Keratinocyte (primary cell): ENCODE data around the gene SEC16A. TPM values are rescaled to one million over a fixed set of nuclear protein-coding genes. Genes with fewer than 3 reads are reported as not detected.

Experiments used
- DNase-seq: peaks from one replicate; pipeline ENCODE4 v3.0.0-alpha.2; 2011; ENCODE audit warnings: low read depth, missing footprints, low spot score
- FAIRE-seq: peaks from 2 replicates; lab custom pipeline; 2011; peaks lifted over from hg19 to GRCh38; lab: Jason Lieb, UNC
- H2AFZ ChIP-seq: 2 replicates; pipeline ENCODE4 v1.6.0; 2012; ENCODE audit warnings: low read length, control low read depth, inconsistent platforms; ENCODE audit not compliant: control insufficient read depth
- H3K27ac ChIP-seq: 2 replicates; pipeline ENCODE4 v1.5.1; 2011; ENCODE audit warnings: low read length; ENCODE audit not compliant: control insufficient read depth, insufficient read depth
- H3K27me3 ChIP-seq: 3 replicates; pipeline ENCODE4 v1.6.0; 2011; ENCODE audit warnings: low read length; ENCODE audit not compliant: control insufficient read depth, insufficient read depth; ENCODE audit errors: extremely low read depth
- H3K36me3 ChIP-seq, 2 experiments: 2 replicates in 1 of 2; 3 replicates in 1 of 2; pipeline ENCODE4 v1.5.1; 2011; ENCODE audit warnings: low read length in 2 of 2, mild to moderate bottlenecking in 1 of 2; ENCODE audit not compliant: control insufficient read depth in 2 of 2, insufficient read depth in 2 of 2; ENCODE audit errors: extremely low read depth in 1 of 2
- H3K4me1 ChIP-seq: 3 replicates; pipeline ENCODE4 v1.5.1; 2011; ENCODE audit warnings: low read length; ENCODE audit not compliant: control insufficient read depth, insufficient read depth; ENCODE audit errors: extremely low read depth
- H3K4me2 ChIP-seq: 3 replicates; pipeline ENCODE4 v1.6.0; 2011; ENCODE audit warnings: low read depth, low read length; ENCODE audit not compliant: control insufficient read depth, insufficient read depth; ENCODE audit errors: extremely low read depth
- H3K4me3 ChIP-seq, 3 experiments: fragments of 200-600 bp in 1 of 3; sonication (generic) in 1 of 3; 2 replicates in 2 of 3; 3 replicates in 1 of 3; pipeline ENCODE4 v1.5.1; 2011 to 2016; ENCODE audit warnings: low read length in 3 of 3, mild to moderate bottlenecking in 3 of 3, control low read depth in 2 of 3, inconsistent platforms in 1 of 3, low read depth in 1 of 3, mixed read lengths in 1 of 3, mixed run types in 1 of 3, moderate library complexity in 1 of 3; ENCODE audit not compliant: control insufficient read depth in 2 of 3, insufficient read depth in 2 of 3; ENCODE audit errors: extremely low read depth in 1 of 3
- H3K79me2 ChIP-seq: 2 replicates; pipeline ENCODE4 v1.6.0; 2012; ENCODE audit warnings: low read length; ENCODE audit not compliant: control insufficient read depth, insufficient read depth
- H3K9ac ChIP-seq: 3 replicates; pipeline ENCODE4 v1.6.0; 2011; ENCODE audit warnings: low read length; ENCODE audit not compliant: control insufficient read depth, insufficient read depth; ENCODE audit errors: extremely low read depth
- H3K9me1 ChIP-seq: 3 replicates; pipeline ENCODE4 v1.6.0; 2011; ENCODE audit warnings: low read length; ENCODE audit not compliant: control insufficient read depth, insufficient read depth; ENCODE audit errors: extremely low read depth
- H3K9me3 ChIP-seq: 2 replicates; pipeline ENCODE4 v1.5.1; 2012; ENCODE audit warnings: low read depth, low read length; ENCODE audit not compliant: control insufficient read depth
- H4K20me1 ChIP-seq: 3 replicates; pipeline ENCODE4 v1.6.0; 2011; ENCODE audit warnings: low read length; ENCODE audit not compliant: control insufficient read depth, insufficient read depth; ENCODE audit errors: extremely low read depth
- EZH2 ChIP-seq: IDR thresholded peaks from one replicate; pipeline ENCODE4 v1.6.1; 2012; ENCODE audit warnings: inconsistent platforms, mild to moderate bottlenecking, low read length, moderate library complexity
- dilution Hi-C: fragments of 300-500 bp; cut with MboI; formaldehyde crosslinking; loops from one replicate; pipeline ENCODE4 v1.7.0; 2020; ENCODE audit warnings: low sequenced_read_pairs; ENCODE audit not compliant: extremely low pct_ligation_motif_present
- polyA plus RNA-seq, 5 experiments: library from polyadenylated mRNA; depleted of rRNA in 3 of 5; stranded (reverse) in 3 of 5; stranded (forward) in 1 of 5; unstranded in 1 of 5; fragments of >200 nt; gene quantifications; 1 replicate in 1 of 5; 2 replicates in 3 of 5; 3 replicates in 1 of 5; pipeline versions ENCODE4 v1.2.1 to v1.2.3, GENCODE V29; 2011 to 2012; ENCODE audit warnings: missing spikeins in 2 of 5, low read depth in 1 of 5, low replicate concordance in 1 of 5
- TF ChIP-seq, protein P1 (sequence below), 3 experiments: IDR thresholded peaks in 1 of 3; conservative IDR thresholded peaks in 1 of 3; optimal IDR thresholded peaks in 1 of 3; 2 replicates in 2 of 3; 3 replicates in 1 of 3; pipeline versions ENCODE3 to v1.5.1; 2011; ENCODE audit warnings: low read length in 3 of 3, mild to moderate bottlenecking in 3 of 3, moderate library complexity in 2 of 3, control low read depth in 1 of 3, inconsistent platforms in 1 of 3; ENCODE audit not compliant: insufficient read depth in 2 of 3; ENCODE audit errors: extremely low read depth in 1 of 3

SEC16A gene
- polyA plus RNA-seq, 1 donor (not counting 4 experiments of a cell fraction or from before 2014, with no cell fraction given): 15.8 TPM

DNA sequence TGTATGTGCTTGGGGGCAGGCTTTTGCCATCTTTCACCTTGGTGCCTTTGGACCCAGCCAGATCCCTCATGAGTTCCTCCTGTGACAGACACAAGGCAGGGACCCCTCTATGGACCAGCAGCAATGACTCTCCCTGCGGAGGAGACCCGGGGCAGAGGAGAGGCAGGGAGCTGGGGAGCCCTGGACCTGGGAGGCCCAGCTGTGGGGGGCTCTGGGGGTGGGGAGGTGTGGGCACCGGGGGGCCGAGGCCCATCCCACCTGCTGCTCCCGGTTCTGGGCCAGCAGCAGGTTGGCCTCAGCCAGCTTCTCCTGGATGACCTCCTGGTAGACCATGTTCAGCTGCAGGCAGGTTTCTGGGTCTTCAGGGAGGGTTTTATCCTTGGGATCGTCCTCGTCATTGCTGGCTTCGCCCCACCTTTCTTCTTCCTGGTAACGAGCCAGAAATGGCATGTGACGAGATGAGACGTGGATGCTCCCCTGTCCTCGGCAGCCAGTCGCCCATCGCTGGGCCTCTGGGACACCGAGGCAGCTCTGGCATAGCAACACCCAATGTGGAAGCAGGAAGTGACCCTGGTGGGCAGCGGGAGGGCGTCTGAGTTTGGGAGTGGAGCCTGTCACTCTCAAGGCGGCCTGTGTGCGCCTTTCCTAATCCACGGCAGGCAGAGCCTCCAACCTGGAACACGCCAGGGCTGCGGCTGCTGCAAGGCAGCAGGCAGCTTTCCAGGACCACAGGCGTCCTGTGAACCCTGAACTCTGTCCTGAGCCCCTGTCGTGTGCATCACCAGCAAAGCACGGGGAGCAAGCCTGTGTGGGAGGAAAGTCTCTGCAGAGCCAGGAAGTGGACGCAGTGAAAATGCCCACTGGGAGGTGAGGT, 87.3 kb downstream of the SEC16A start:
- FAIRE-seq (no peak), DNase-seq (no peak)
- H2AFZ ChIP-seq: no peak overlapping the region
- TF ChIP-seq, protein P1, sequence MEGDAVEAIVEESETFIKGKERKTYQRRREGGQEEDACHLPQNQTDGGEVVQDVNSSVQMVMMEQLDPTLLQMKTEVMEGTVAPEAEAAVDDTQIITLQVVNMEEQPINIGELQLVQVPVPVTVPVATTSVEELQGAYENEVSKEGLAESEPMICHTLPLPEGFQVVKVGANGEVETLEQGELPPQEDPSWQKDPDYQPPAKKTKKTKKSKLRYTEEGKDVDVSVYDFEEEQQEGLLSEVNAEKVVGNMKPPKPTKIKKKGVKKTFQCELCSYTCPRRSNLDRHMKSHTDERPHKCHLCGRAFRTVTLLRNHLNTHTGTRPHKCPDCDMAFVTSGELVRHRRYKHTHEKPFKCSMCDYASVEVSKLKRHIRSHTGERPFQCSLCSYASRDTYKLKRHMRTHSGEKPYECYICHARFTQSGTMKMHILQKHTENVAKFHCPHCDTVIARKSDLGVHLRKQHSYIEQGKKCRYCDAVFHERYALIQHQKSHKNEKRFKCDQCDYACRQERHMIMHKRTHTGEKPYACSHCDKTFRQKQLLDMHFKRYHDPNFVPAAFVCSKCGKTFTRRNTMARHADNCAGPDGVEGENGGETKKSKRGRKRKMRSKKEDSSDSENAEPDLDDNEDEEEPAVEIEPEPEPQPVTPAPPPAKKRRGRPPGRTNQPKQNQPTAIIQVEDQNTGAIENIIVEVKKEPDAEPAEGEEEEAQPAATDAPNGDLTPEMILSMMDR (optimal IDR thresholded peaks at IDR 0.05 in 1 of 3, IDR thresholded peaks at IDR 0.05 in 1 of 3, conservative IDR thresholded peaks at IDR 0.05 in 1 of 3; ENCODE audit: extremely low read depth in 1 of 3, insufficient read depth in 2 of 3, low read length in 3 of 3): no peak
- no peak for TF ChIP-seq EZH2
- H3K4me3 ChIP-seq: no peak overlapping the region
- H3K36me3 ChIP-seq: peaks cover 52 to 59% of the 10 kb centered on the region in 2 experiments
- H3K9ac ChIP-seq: no peak overlapping the region
- peaks cover 4% of the 10 kb centered on the region for H3K9me1 ChIP-seq
- H3K9me3 ChIP-seq: no peaks in the 10 kb centered on the region
- dilution Hi-C loops: no loop called here
- peaks cover 37% of the 10 kb centered on the region for H3K79me2 ChIP-seq
- H4K20me1 ChIP-seq: peaks cover 5% of the 10 kb centered on the region
- H3K27ac ChIP-seq: no peak overlapping the region
- H3K4me1 ChIP-seq: peaks cover 12% of the 10 kb centered on the region
- H3K27me3 ChIP-seq: no peaks in the 10 kb centered on the region
- no peak overlapping the region for H3K4me2 ChIP-seq

DNA sequence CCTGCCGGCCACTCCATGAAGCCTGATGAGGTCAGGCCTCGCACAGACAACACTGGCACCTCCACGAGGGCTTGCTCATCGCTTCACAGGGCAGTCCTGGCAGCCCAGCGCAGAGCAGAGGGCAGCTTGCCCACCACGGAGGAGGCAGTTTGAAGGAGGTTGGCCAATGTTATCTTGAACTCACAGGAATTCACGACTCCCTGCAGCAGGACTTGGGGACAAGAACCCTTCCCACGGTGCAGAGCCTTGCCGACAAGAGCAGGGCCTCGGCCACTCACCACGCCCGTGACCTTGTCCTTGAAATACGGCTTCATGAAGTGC, 87.9 kb downstream of the SEC16A start:
- DNase-seq (no peak), FAIRE-seq (no peak)
- Histone ChIP-seq H3K9me1 (peaks cover 4% of the 10 kb centered on the region), H3K27me3 (no peaks in the 10 kb centered on the region), H3K79me2 (peaks cover 37% of the 10 kb centered on the region), H3K4me3 (no peak overlapping the region), H3K36me3 (peaks cover 54 to 59% of the 10 kb centered on the region in 2 experiments), H3K9ac (no peak overlapping the region), H4K20me1 (peaks cover 5% of the 10 kb centered on the region), H3K27ac (no peak overlapping the region), H3K9me3 (no peaks in the 10 kb centered on the region), H2AFZ (no peak overlapping the region), H3K4me1 (peaks cover 8% of the 10 kb centered on the region), H3K4me2 (no peak overlapping the region)
- no peak for TF ChIP-seq EZH2
- TF ChIP-seq, protein P1 (optimal IDR thresholded peaks at IDR 0.05 in 1 of 3, IDR thresholded peaks at IDR 0.05 in 1 of 3, conservative IDR thresholded peaks at IDR 0.05 in 1 of 3; ENCODE audit: extremely low read depth in 1 of 3, insufficient read depth in 2 of 3, low read length in 3 of 3): no peak
- dilution Hi-C loops: no loop called here
